Nephron (organoid): Measurements from ENCODE around the gene ARHGAP9.

ENCODE experiments used
- H3K27ac Mint-ChIP-seq, 3 experiments: 2 replicates each; pipeline ENCODE4 v1.8.0; 2020; ENCODE audit warnings: mixed read lengths in 3 of 3, mild to moderate bottlenecking in 2 of 3, moderate library complexity in 1 of 3
- H3K27me3 Mint-ChIP-seq: 2 replicates; pipeline ENCODE4 v1.8.0; 2021; ENCODE audit warnings: low read depth, mild to moderate bottlenecking, moderate library complexity, mixed read lengths
- H3K36me3 Mint-ChIP-seq: 2 replicates; pipeline ENCODE4 v1.8.0; 2020; ENCODE audit warnings: low read depth, mixed read lengths
- H3K4me1 Mint-ChIP-seq: 2 replicates; pipeline ENCODE4 v1.8.0; 2020; ENCODE audit warnings: mixed read lengths
- H3K4me3 Mint-ChIP-seq, 3 experiments: 2 replicates each; pipeline ENCODE4 v1.8.0; 2020; ENCODE audit warnings: mild to moderate bottlenecking in 3 of 3, mixed read lengths in 3 of 3, moderate library complexity in 2 of 3
- H3K9me3 Mint-ChIP-seq: 2 replicates; pipeline ENCODE4 v1.8.0; 2020; ENCODE audit warnings: mixed read lengths
- CTCF ChIP-seq, 3 experiments: fragments of 200-600 bp; sonication (generic); IDR thresholded peaks; one replicate each; pipeline ENCODE4 v1.5.0; 2021; ENCODE audit warnings: antibody characterized with exemption in 3 of 3; ENCODE audit not compliant: unreplicated experiment in 3 of 3

ARHGAP9 gene

GRCh38 chr12:57479376-57480115 lies at the start of gene ARHGAP9:
TSS of gene ARHGAP9 (minus strand) at chr12:57479866. CDS start at chr12:57479406, 460 bp downstream.
- Mint-ChIP-seq H3K9me3 (no peaks in the 10 kb centered on the region), H3K27me3 (peaks cover 73% of the 10 kb centered on the region), H3K27ac (no peak within 1 kb of the TSS), H3K4me3 (no peak within 1 kb of the TSS), H3K4me1 (peaks cover 18% of the 10 kb centered on the region), H3K36me3 (no peaks in the 10 kb centered on the region)
- no peak for TF ChIP-seq CTCF (IDR thresholded peaks at IDR 0.05; ENCODE audit: unreplicated experiment in 3 of 3)

GRCh38 chr12:57528831-57529555 lies 49.3 kb upstream of the ARHGAP9 start:
- Mint-ChIP-seq H3K27ac (peak overlapping the region in 1 of 3 experiments; percentile 15), H3K36me3 (peaks cover 63% of the 10 kb centered on the region), H3K9me3 (no peaks in the 10 kb centered on the region), H3K27me3 (no peaks in the 10 kb centered on the region), H3K4me3 (peak overlapping the region in 1 of 3 experiments; percentile 25), H3K4me1 (peaks cover 7% of the 10 kb centered on the region)
- TF ChIP-seq CTCF (IDR thresholded peaks at IDR 0.05; ENCODE audit: unreplicated experiment in 3 of 3), result no peak

- Mint-ChIP-seq H3K27ac (no peak overlapping the region), H3K4me3 (no peak overlapping the region), H3K36me3 (peaks cover 55% of the 10 kb centered on the region), H3K27me3 (no peaks in the 10 kb centered on the region), H3K4me1 (peaks cover 15% of the 10 kb centered on the region), H3K9me3 (no peaks in the 10 kb centered on the region)
- no peak for TF ChIP-seq CTCF (IDR thresholded peaks at IDR 0.05; ENCODE audit: unreplicated experiment in 3 of 3)
Observed at GRCh38 chr12:57528176-57528575, 48.5 kb upstream of the ARHGAP9 start.

GRCh38 chr12:57527184-57527583 lies 47.5 kb upstream of the ARHGAP9 start:
- H3K4me1 Mint-ChIP-seq, result peaks cover 18% of the 10 kb centered on the region
- H3K27ac Mint-ChIP-seq, result peak overlapping the region in 1 of 3 experiments; percentile 24
- no peaks in the 10 kb centered on the region for H3K9me3 Mint-ChIP-seq
- peak overlapping the region; percentile 13 to 40 (median 35) for H3K4me3 Mint-ChIP-seq
- H3K36me3 Mint-ChIP-seq, result peaks cover 45% of the 10 kb centered on the region
- no peak for TF ChIP-seq CTCF (IDR thresholded peaks at IDR 0.05; ENCODE audit: unreplicated experiment in 3 of 3)
- H3K27me3 Mint-ChIP-seq, result no peaks in the 10 kb centered on the region

GRCh38 chr12:57526477-57527126 lies 46.9 kb upstream of the ARHGAP9 start:
- peak overlapping the region in 2 of 3 experiments; percentile 17 to 23 for H3K4me3 Mint-ChIP-seq
- peaks cover 23% of the 10 kb centered on the region for H3K4me1 Mint-ChIP-seq
- H3K9me3 Mint-ChIP-seq, result no peaks in the 10 kb centered on the region
- no peak overlapping the region for H3K27ac Mint-ChIP-seq
- no peaks in the 10 kb centered on the region for H3K27me3 Mint-ChIP-seq
- H3K36me3 Mint-ChIP-seq, result peaks cover 39% of the 10 kb centered on the region
- TF ChIP-seq CTCF (IDR thresholded peaks at IDR 0.05; ENCODE audit: unreplicated experiment in 3 of 3), result no peak
